ENCODE results near the gene SLC6A13. TPM values are rescaled to one million over a fixed set of nuclear protein-coding genes. Genes with fewer than 3 reads are reported as not detected.

The SLC6A13 gene
- total RNA-seq, 1 experiment from 2014 or later: not detected

- no peaks in the 10 kb centered on the region for H3K4me1 ChIP-seq (ENCODE audit: low read length)
- H3K4me2 ChIP-seq (ENCODE audit: low read depth, low read length, poor library complexity, severe bottlenecking): no peak overlapping the region
- H3K27me3 ChIP-seq (ENCODE audit: low read length): no peaks in the 10 kb centered on the region
- H2AFZ ChIP-seq (ENCODE audit: low read length): no peak overlapping the region
- no peak for DNase-seq
- no peak overlapping the region for H3K9ac ChIP-seq (ENCODE audit: low read length)
- H3K79me2 ChIP-seq (ENCODE audit: low read length): no peaks in the 10 kb centered on the region
- H3K4me3 ChIP-seq (ENCODE audit: low read length): no peak overlapping the region
- H3K9me3 ChIP-seq (ENCODE audit: low read length): no peaks in the 10 kb centered on the region
- no peaks in the 10 kb centered on the region for H3K9me2 ChIP-seq (replicated peaks; ENCODE audit: insufficient read depth, low read length)
- H3K27ac ChIP-seq (ENCODE audit: low read length): no peak overlapping the region
- H4K20me1 ChIP-seq (ENCODE audit: insufficient read depth, low read depth, low read length): no peaks in the 10 kb centered on the region
- no peaks in the 10 kb centered on the region for H3K36me3 ChIP-seq (ENCODE audit: insufficient read depth, low read length)
Observed at GRCh38 chr12:247271-247670, 15.4 kb downstream of the SLC6A13 start.

- Histone ChIP-seq H3K27ac (ENCODE audit: low read length) (no peak overlapping the region), H3K36me3 (ENCODE audit: insufficient read depth, low read length) (no peaks in the 10 kb centered on the region), H3K9me2 (replicated peaks; ENCODE audit: insufficient read depth, low read length) (no peaks in the 10 kb centered on the region), H3K79me2 (ENCODE audit: low read length) (no peaks in the 10 kb centered on the region), H3K9me3 (ENCODE audit: low read length) (no peaks in the 10 kb centered on the region), H3K9ac (ENCODE audit: low read length) (no peak overlapping the region), H3K27me3 (ENCODE audit: low read length) (no peaks in the 10 kb centered on the region), H3K4me1 (ENCODE audit: low read length) (no peaks in the 10 kb centered on the region), H3K4me2 (ENCODE audit: low read depth, low read length, poor library complexity, severe bottlenecking) (no peak overlapping the region), H4K20me1 (ENCODE audit: insufficient read depth, low read depth, low read length) (no peaks in the 10 kb centered on the region), H2AFZ (ENCODE audit: low read length) (no peak overlapping the region), H3K4me3 (ENCODE audit: low read length) (no peak overlapping the region)
- DNase-seq: no peak
Observed at GRCh38 chr12:243381-243780, 19.3 kb downstream of the SLC6A13 start.

GRCh38 chr12:242496-242895, 20.1 kb downstream of the SLC6A13 start:
- H3K9me3 ChIP-seq (ENCODE audit: low read length): no peaks in the 10 kb centered on the region
- no peak overlapping the region for H3K4me2 ChIP-seq (ENCODE audit: low read depth, low read length, poor library complexity, severe bottlenecking)
- H3K27ac ChIP-seq (ENCODE audit: low read length): no peak overlapping the region
- H4K20me1 ChIP-seq (ENCODE audit: insufficient read depth, low read depth, low read length): no peaks in the 10 kb centered on the region
- H3K27me3 ChIP-seq (ENCODE audit: low read length): no peaks in the 10 kb centered on the region
- no peak overlapping the region for H3K4me3 ChIP-seq (ENCODE audit: low read length)
- H3K9ac ChIP-seq (ENCODE audit: low read length): no peak overlapping the region
- DNase-seq: no peak
- H3K36me3 ChIP-seq (ENCODE audit: insufficient read depth, low read length): no peaks in the 10 kb centered on the region
- H3K9me2 ChIP-seq (replicated peaks; ENCODE audit: insufficient read depth, low read length): no peaks in the 10 kb centered on the region
- no peaks in the 10 kb centered on the region for H3K4me1 ChIP-seq (ENCODE audit: low read length)
- no peak overlapping the region for H2AFZ ChIP-seq (ENCODE audit: low read length)
- H3K79me2 ChIP-seq (ENCODE audit: low read length): no peaks in the 10 kb centered on the region

GRCh38 chr12:241266-241665, 21.4 kb downstream of the SLC6A13 start:
- no peak overlapping the region for H3K4me3 ChIP-seq (ENCODE audit: low read length)
- H3K9ac ChIP-seq (ENCODE audit: low read length): no peak overlapping the region
- no peaks in the 10 kb centered on the region for H4K20me1 ChIP-seq (ENCODE audit: insufficient read depth, low read depth, low read length)
- no peaks in the 10 kb centered on the region for H3K9me3 ChIP-seq (ENCODE audit: low read length)
- H3K36me3 ChIP-seq (ENCODE audit: insufficient read depth, low read length): no peaks in the 10 kb centered on the region
- DNase-seq: no peak
- H3K79me2 ChIP-seq (ENCODE audit: low read length): no peaks in the 10 kb centered on the region
- H3K4me2 ChIP-seq (ENCODE audit: low read depth, low read length, poor library complexity, severe bottlenecking): no peak overlapping the region
- H3K9me2 ChIP-seq (replicated peaks; ENCODE audit: insufficient read depth, low read length): no peaks in the 10 kb centered on the region
- no peaks in the 10 kb centered on the region for H3K27me3 ChIP-seq (ENCODE audit: low read length)
- no peaks in the 10 kb centered on the region for H3K4me1 ChIP-seq (ENCODE audit: low read length)
- no peak overlapping the region for H2AFZ ChIP-seq (ENCODE audit: low read length)
- H3K27ac ChIP-seq (ENCODE audit: low read length): no peak overlapping the region

- no peaks in the 10 kb centered on the region for H3K9me2 ChIP-seq (replicated peaks; ENCODE audit: insufficient read depth, low read length)
- H3K9me3 ChIP-seq (ENCODE audit: low read length): no peaks in the 10 kb centered on the region
- no peak for DNase-seq
- no peak overlapping the region for H2AFZ ChIP-seq (ENCODE audit: low read length)
- H3K4me2 ChIP-seq (ENCODE audit: low read depth, low read length, poor library complexity, severe bottlenecking): no peak overlapping the region
- H3K79me2 ChIP-seq (ENCODE audit: low read length): no peaks in the 10 kb centered on the region
- H4K20me1 ChIP-seq (ENCODE audit: insufficient read depth, low read depth, low read length): no peaks in the 10 kb centered on the region
- no peak overlapping the region for H3K9ac ChIP-seq (ENCODE audit: low read length)
- H3K4me3 ChIP-seq (ENCODE audit: low read length): no peak overlapping the region
- H3K36me3 ChIP-seq (ENCODE audit: insufficient read depth, low read length): no peaks in the 10 kb centered on the region
- no peaks in the 10 kb centered on the region for H3K4me1 ChIP-seq (ENCODE audit: low read length)
- H3K27ac ChIP-seq (ENCODE audit: low read length): no peak overlapping the region
- no peaks in the 10 kb centered on the region for H3K27me3 ChIP-seq (ENCODE audit: low read length)
Observed at GRCh38 chr12:240566-240965, 22.1 kb downstream of the SLC6A13 start.

GRCh38 chr12:238736-239398, 23.8 kb downstream of the SLC6A13 start:
- Histone ChIP-seq H3K4me3 (ENCODE audit: low read length) (no peak overlapping the region), H3K4me1 (ENCODE audit: low read length) (peaks cover 2% of the 10 kb centered on the region; the same call in 1 of the 2 replicates), H3K36me3 (ENCODE audit: insufficient read depth, low read length) (no peaks in the 10 kb centered on the region), H3K27ac (ENCODE audit: low read length) (no peak overlapping the region), H3K27me3 (ENCODE audit: low read length) (no peaks in the 10 kb centered on the region), H3K9me2 (replicated peaks; ENCODE audit: insufficient read depth, low read length) (no peaks in the 10 kb centered on the region), H2AFZ (ENCODE audit: low read length) (no peak overlapping the region), H3K9me3 (ENCODE audit: low read length) (no peaks in the 10 kb centered on the region), H4K20me1 (ENCODE audit: insufficient read depth, low read depth, low read length) (no peaks in the 10 kb centered on the region), H3K79me2 (ENCODE audit: low read length) (no peaks in the 10 kb centered on the region), H3K4me2 (ENCODE audit: low read depth, low read length, poor library complexity, severe bottlenecking) (no peak overlapping the region), H3K9ac (ENCODE audit: low read length) (no peak overlapping the region)
- no peak for DNase-seq

- H3K4me3 ChIP-seq (ENCODE audit: low read length): no peak overlapping the region
- no peak overlapping the region for H3K9ac ChIP-seq (ENCODE audit: low read length)
- no peaks in the 10 kb centered on the region for H4K20me1 ChIP-seq (ENCODE audit: insufficient read depth, low read depth, low read length)
- H3K4me1 ChIP-seq (ENCODE audit: low read length): peaks cover 5% of the 10 kb centered on the region; the same call in 1 of the 2 replicates
- H2AFZ ChIP-seq (ENCODE audit: low read length): no peak overlapping the region
- no peaks in the 10 kb centered on the region for H3K9me3 ChIP-seq (ENCODE audit: low read length)
- no peak for DNase-seq
- H3K27ac ChIP-seq (ENCODE audit: low read length): no peak overlapping the region
- no peaks in the 10 kb centered on the region for H3K9me2 ChIP-seq (replicated peaks; ENCODE audit: insufficient read depth, low read length)
- no peaks in the 10 kb centered on the region for H3K27me3 ChIP-seq (ENCODE audit: low read length)
- H3K4me2 ChIP-seq (ENCODE audit: low read depth, low read length, poor library complexity, severe bottlenecking): no peak overlapping the region
- H3K79me2 ChIP-seq (ENCODE audit: low read length): no peaks in the 10 kb centered on the region
- no peaks in the 10 kb centered on the region for H3K36me3 ChIP-seq (ENCODE audit: insufficient read depth, low read length)
Observed at GRCh38 chr12:238116-238515, 24.5 kb downstream of the SLC6A13 start.

GRCh38 chr12:237026-237815, 25.4 kb downstream of the SLC6A13 start:
- no peaks in the 10 kb centered on the region for H3K9me3 ChIP-seq (ENCODE audit: low read length)
- no peaks in the 10 kb centered on the region for H4K20me1 ChIP-seq (ENCODE audit: insufficient read depth, low read depth, low read length)
- no peaks in the 10 kb centered on the region for H3K36me3 ChIP-seq (ENCODE audit: insufficient read depth, low read length)
- H3K79me2 ChIP-seq (ENCODE audit: low read length): no peaks in the 10 kb centered on the region
- H3K4me2 ChIP-seq (ENCODE audit: low read depth, low read length, poor library complexity, severe bottlenecking): no peak overlapping the region
- H3K4me1 ChIP-seq (ENCODE audit: low read length): peaks cover 5% of the 10 kb centered on the region; the same call in 1 of the 2 replicates
- DNase-seq: no peak
- no peak overlapping the region for H3K9ac ChIP-seq (ENCODE audit: low read length)
- H2AFZ ChIP-seq (ENCODE audit: low read length): no peak overlapping the region
- no peak overlapping the region for H3K27ac ChIP-seq (ENCODE audit: low read length)
- H3K4me3 ChIP-seq (ENCODE audit: low read length): no peak overlapping the region
- no peaks in the 10 kb centered on the region for H3K9me2 ChIP-seq (replicated peaks; ENCODE audit: insufficient read depth, low read length)
- H3K27me3 ChIP-seq (ENCODE audit: low read length): no peaks in the 10 kb centered on the region

Measured in Karpas-422 (cell line).